PC-9 (cell line): ENCODE results near the gene MSH5.

Experiments used
- EZH2 ChIP-seq: fragments of 200-600 bp; sonication (generic); IDR thresholded peaks from 2 replicates; pipeline ENCODE4 v1.8.0; 2017; ENCODE audit warnings: antibody characterized with exemption, low read depth
- TF ChIP-seq, protein P1 (sequence below): fragments of 200-600 bp; sonication (generic); conservative IDR thresholded peaks from 2 replicates; pipeline ENCODE4 v1.6.1; 2017; ENCODE audit warnings: mixed run types, antibody characterized with exemption, mild to moderate bottlenecking, moderate library complexity

DNA sequence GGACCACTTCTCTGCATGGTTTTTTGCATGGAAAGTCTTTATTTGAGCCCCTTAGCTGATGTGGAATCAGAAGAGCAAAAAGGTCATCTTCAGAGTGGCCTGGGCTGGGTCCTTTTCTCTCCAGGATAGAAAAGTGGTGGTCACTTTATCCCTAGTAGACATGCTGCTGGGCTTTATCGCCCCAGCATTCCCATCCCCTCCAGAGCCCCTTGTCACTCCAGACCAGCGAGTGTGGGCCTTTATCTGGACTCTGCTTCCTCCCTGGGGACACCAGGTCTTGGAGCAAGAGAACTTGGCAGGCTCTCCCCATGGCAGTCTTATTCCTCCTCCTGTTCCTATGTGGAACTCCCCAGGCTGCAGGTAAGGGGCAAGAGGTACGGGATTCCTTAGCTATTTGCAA, 33.2 kb upstream of the MSH5 start, which contains the start of gene LY6G6F:
- TF ChIP-seq, protein P1, sequence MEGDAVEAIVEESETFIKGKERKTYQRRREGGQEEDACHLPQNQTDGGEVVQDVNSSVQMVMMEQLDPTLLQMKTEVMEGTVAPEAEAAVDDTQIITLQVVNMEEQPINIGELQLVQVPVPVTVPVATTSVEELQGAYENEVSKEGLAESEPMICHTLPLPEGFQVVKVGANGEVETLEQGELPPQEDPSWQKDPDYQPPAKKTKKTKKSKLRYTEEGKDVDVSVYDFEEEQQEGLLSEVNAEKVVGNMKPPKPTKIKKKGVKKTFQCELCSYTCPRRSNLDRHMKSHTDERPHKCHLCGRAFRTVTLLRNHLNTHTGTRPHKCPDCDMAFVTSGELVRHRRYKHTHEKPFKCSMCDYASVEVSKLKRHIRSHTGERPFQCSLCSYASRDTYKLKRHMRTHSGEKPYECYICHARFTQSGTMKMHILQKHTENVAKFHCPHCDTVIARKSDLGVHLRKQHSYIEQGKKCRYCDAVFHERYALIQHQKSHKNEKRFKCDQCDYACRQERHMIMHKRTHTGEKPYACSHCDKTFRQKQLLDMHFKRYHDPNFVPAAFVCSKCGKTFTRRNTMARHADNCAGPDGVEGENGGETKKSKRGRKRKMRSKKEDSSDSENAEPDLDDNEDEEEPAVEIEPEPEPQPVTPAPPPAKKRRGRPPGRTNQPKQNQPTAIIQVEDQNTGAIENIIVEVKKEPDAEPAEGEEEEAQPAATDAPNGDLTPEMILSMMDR = no peak
- no peak for TF ChIP-seq EZH2
